K562 (cell line): ENCODE results near the gene PHKB. TPM values are rescaled to one million over a fixed set of nuclear protein-coding genes. Genes with fewer than 3 reads are reported as not detected.

Experiments used
- ATAC-seq: fragments of 200-7000 bp; cut with Tn5 transposase; 3 replicates; pipeline ENCODE4 v1.9.1; 2020; ENCODE audit warnings: moderate library complexity
- BruUV-seq: library from RNA; stranded (reverse); fragments of 400-500 nt; replicated peaks from 2 replicates; lab custom pipeline; 2021; lab: Mats Ljungman, UMichigan
- CTCF ChIA-PET: fragments of 300-600 bp; formaldehyde crosslinking; extraction: SDS; loops from one replicate; lab custom pipeline; 2021; ENCODE audit warnings: low intra/inter-chr PET ratio; lab: Yijun Ruan, JAX
- POLR2A ChIA-PET: fragments of 300-600, 350-650 bp; sonication (Branson Sonifier 250); formaldehyde crosslinking; extraction: SDS; loops from one replicate; lab custom pipeline; 2021; ENCODE audit warnings: antibody characterized with exemption, inconsistent platforms; lab: Yijun Ruan, JAX
- DNase-seq, 4 experiments: peaks; one replicate each; pipeline versions ENCODE4 v3.0.0 to v3.0.0-alpha.2; 2011 to 2018; ENCODE audit warnings: low spot score in 3 of 4, mixed read lengths in 3 of 4; ENCODE audit errors: extremely low read depth in 1 of 4
- FAIRE-seq: peaks from 2 replicates; lab custom pipeline; 2011; peaks lifted over from hg19 to GRCh38; lab: Jason Lieb, UNC
- H2AFZ ChIP-seq: 2 replicates; pipeline ENCODE4 v1.6.0; 2011; ENCODE audit warnings: low read depth, low read length, control low read depth, inconsistent platforms
- H3K27ac ChIP-seq: fragments of 200-600 bp; 3 replicates; pipeline ENCODE4 v1.8.0; 2011; ENCODE audit warnings: low read depth, mild to moderate bottlenecking, control low read depth, inconsistent platforms, low read length, moderate library complexity, mixed read lengths; ENCODE audit errors: extremely low read depth
- H3K27me3 ChIP-seq, 2 experiments: fragments of 300-600 bp in 1 of 2; 2 replicates in 1 of 2; 3 replicates in 1 of 2; pipeline versions ENCODE4 v1.6.0 to v1.8.0; 2011; ENCODE audit warnings: inconsistent platforms in 2 of 2, low read length in 2 of 2, mild to moderate bottlenecking in 1 of 2, mixed read lengths in 1 of 2, moderate library complexity in 1 of 2; ENCODE audit not compliant: control insufficient read depth in 2 of 2, insufficient read depth in 2 of 2
- H3K36me3 ChIP-seq: fragments of 300-600 bp; 3 replicates; pipeline ENCODE4 v1.8.0; 2011; ENCODE audit warnings: mild to moderate bottlenecking, low read length, inconsistent platforms; ENCODE audit not compliant: control insufficient read depth, insufficient read depth
- H3K4me1 ChIP-seq, 2 experiments: fragments of 200-600 bp in 1 of 2; replicated peaks in 1 of 2; 2 replicates in 1 of 2; 3 replicates in 1 of 2; pipeline versions ENCODE4 v1.5.1 to v1.8.0; 2011; ENCODE audit warnings: inconsistent platforms in 2 of 2, low read length in 2 of 2, mild to moderate bottlenecking in 1 of 2, mixed read lengths in 1 of 2, moderate library complexity in 1 of 2; ENCODE audit not compliant: control insufficient read depth in 2 of 2, insufficient read depth in 2 of 2
- H3K4me2 ChIP-seq: 2 replicates; pipeline ENCODE4 v1.6.1; 2011; ENCODE audit warnings: low read length, control low read depth, inconsistent platforms, mixed read lengths; ENCODE audit not compliant: insufficient read depth
- H3K4me3 ChIP-seq: fragments of 200-600 bp; sonication (generic), shearing (Covaris generic); 2 replicates; pipeline ENCODE4 v1.5.1; 2016; ENCODE audit warnings: control low read depth, inconsistent platforms
- H3K79me2 ChIP-seq: fragments of 200-600 bp; 3 replicates; pipeline ENCODE4 v1.8.0; 2011; ENCODE audit warnings: low read length, inconsistent platforms; ENCODE audit not compliant: control insufficient read depth, insufficient read depth
- H3K9ac ChIP-seq, 2 experiments: 2 replicates each; pipeline versions ENCODE4 v1.6.0 to v1.6.1; 2011; ENCODE audit warnings: low read depth in 2 of 2, low read length in 2 of 2, control low read depth in 1 of 2, inconsistent platforms in 1 of 2, mild to moderate bottlenecking in 1 of 2, mixed read lengths in 1 of 2; ENCODE audit not compliant: insufficient read depth in 1 of 2
- H3K9me1 ChIP-seq: one replicate; pipeline ENCODE4 v1.6.0; 2011; ENCODE audit warnings: inconsistent platforms, mild to moderate bottlenecking, low read length, moderate library complexity; ENCODE audit not compliant: control insufficient read depth, insufficient read depth
- H3K9me3 ChIP-seq: replicated peaks from 2 replicates; pipeline ENCODE4 v1.5.1; 2011; ENCODE audit warnings: low read depth, low read length, inconsistent platforms; ENCODE audit not compliant: control insufficient read depth, insufficient read depth
- H4K20me1 ChIP-seq: replicated peaks from 2 replicates; pipeline ENCODE4 v1.6.1; 2011; ENCODE audit warnings: low read length, inconsistent platforms, mixed read lengths; ENCODE audit not compliant: control insufficient read depth, insufficient read depth
- ARNT ChIP-seq, 2 experiments: fragments of 450-650 bp; IDR thresholded peaks; 2 replicates each; pipeline ENCODE4 v1.6.1; 2016; ENCODE audit warnings: mild to moderate bottlenecking in 1 of 2
- C11orf30 ChIP-seq: fragments of 450-650 bp; IDR thresholded peaks from 2 replicates; pipeline ENCODE4 v1.6.1; 2016; ENCODE audit warnings: low read depth, mild to moderate bottlenecking
- CBFA2T3 ChIP-seq: fragments of 450-650 bp; IDR thresholded peaks from 2 replicates; pipeline ENCODE4 v1.6.1; 2017
- EGR1 ChIP-seq: fragments of 450-650 bp; conservative IDR thresholded peaks from 2 replicates; pipeline ENCODE4 v1.6.1; 2017; ENCODE audit warnings: mild to moderate bottlenecking
- GATAD2B ChIP-seq: fragments of 450-650 bp; IDR thresholded peaks from 2 replicates; pipeline ENCODE4 v1.6.1; 2017; ENCODE audit warnings: mild to moderate bottlenecking, borderline replicate concordance
- KDM1A ChIP-seq, 2 experiments: fragments of 450-650 bp; IDR thresholded peaks; 2 replicates each; pipeline ENCODE4 v1.6.1; 2016; ENCODE audit warnings: mild to moderate bottlenecking in 2 of 2
- KLF16 ChIP-seq: IDR thresholded peaks from 2 replicates; pipeline ENCODE4 v1.6.1; 2016; ENCODE audit warnings: antibody characterized with exemption
- POLR2A ChIP-seq: fragments of 450-650 bp; conservative IDR thresholded peaks from 2 replicates; pipeline ENCODE4 v1.6.1; 2016
- RCOR1 ChIP-seq, 2 experiments: IDR thresholded peaks; 2 replicates each; pipeline ENCODE4 v1.6.1; 2012; ENCODE audit warnings: low read depth in 2 of 2, low read length in 2 of 2, borderline replicate concordance in 1 of 2, improper control_type of control experiment in 1 of 2
- ZNF197 ChIP-seq: fragments of 200-800 bp; sonication (Bioruptor generic); IDR thresholded peaks from 2 replicates; pipeline ENCODE4 v1.6.1; 2016; ENCODE audit warnings: low read depth, missing genetic modification characterization, missing compliant biosample characterization
- in situ Hi-C: fragments of 300-500 bp; cut with MboI; formaldehyde crosslinking; loops from 4 replicates; pipeline ENCODE4 v1.15.0; 2018; ENCODE audit warnings: inconsistent platforms, mixed read lengths
- intact Hi-C: fragments of 100-400 bp; cut with micrococcal nuclease; formaldehyde crosslinking; loops from 2 replicates; pipeline ENCODE4 v1.14.2; 2022
- polyA plus RNA-seq, 8 experiments: library from polyadenylated mRNA; depleted of rRNA in 4 of 8; stranded (reverse) in 5 of 8; unstranded in 3 of 8; fragments of >200 nt; fragmentation: Nextera tagmentation in 2 of 8; fragmentation: Illumina TruSeq in 1 of 8; extraction: Ambion mirVana in 2 of 8; extraction: Trizol in 1 of 8; gene quantifications; 2 replicates each; pipeline versions ENCODE4 v1.2.1 to v1.2.3, GENCODE V29; 2011 to 2014; ENCODE audit warnings: inconsistent platforms in 1 of 8, missing spikeins in 1 of 8
- total RNA-seq, 7 experiments: library from RNA; depleted of rRNA in 6 of 7; stranded (reverse); fragments of >200 nt in 6 of 7; fragmentation: Illumina TruSeq in 2 of 7; extraction: Trizol in 2 of 7; gene quantifications; 2 replicates each; pipeline versions ENCODE4 v1.2.1 to v1.2.3, GENCODE V29; 2011 to 2021; ENCODE audit warnings: low replicate concordance in 1 of 7
- TF ChIP-seq, protein P1 (sequence below): sonication (generic); formaldehyde crosslinking; IDR thresholded peaks from 2 replicates; pipeline ENCODE4 v1.8.1; 2023; ENCODE audit warnings: missing genetic modification reagents, mild to moderate bottlenecking, borderline replicate concordance

PHKB gene
- total and polyA plus RNA-seq, 9 of the 15 experiments (the other 6 are each of a cell fraction or from before 2014, with no cell fraction given) = 24.7 to 92.3 (median 67.0) TPM

DNA sequence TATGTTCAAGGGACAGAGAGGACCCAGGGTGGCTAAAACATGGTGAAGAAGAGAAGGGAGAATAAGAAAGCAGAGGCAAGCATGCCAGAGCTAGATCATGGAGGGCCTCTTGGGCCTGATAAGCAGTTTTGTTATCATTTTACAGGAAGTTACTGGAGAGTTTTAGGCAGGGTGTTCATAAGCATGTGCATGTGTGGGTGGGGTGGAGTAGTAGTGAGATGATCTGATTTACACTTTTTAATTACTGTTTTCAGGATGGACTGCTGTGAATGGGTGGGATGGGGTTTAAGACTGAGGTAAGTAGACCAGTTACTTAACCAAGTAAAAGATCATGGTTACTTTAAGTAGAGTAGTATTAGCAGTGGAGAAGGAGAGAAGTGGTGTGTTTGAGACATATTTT, 173.6 kb downstream of the PHKB start:
- CTCF ChIA-PET = no interaction called here
- H3K9me3 ChIP-seq = no peaks in the 10 kb centered on the region
- no peaks in the 10 kb centered on the region for H3K27me3 ChIP-seq
- no peak overlapping the region for H3K9ac ChIP-seq
- TF ChIP-seq C11orf30 (no peak), ARNT (IDR thresholded peaks at IDR 0.05) (no peak), POLR2A (no peak), GATAD2B (no peak), EGR1 (peak; percentile 50), CBFA2T3 (peak; percentile 47), KLF16 (no peak), KDM1A (IDR thresholded peaks at IDR 0.05) (0 out of 4 replicates have a peak, but pooled peaks have one; percentile 19 to 26), RCOR1 (IDR thresholded peaks at IDR 0.05; ENCODE audit: borderline replicate concordance in 1 of 2, low read depth in 2 of 2, low read length in 2 of 2) (0 out of 4 replicates have a peak, but pooled peaks of 1 of the 2 experiments have one; percentile 22), ZNF197 (CRISPR knock-in tag) (no peak)
- TF ChIP-seq, protein P1, sequence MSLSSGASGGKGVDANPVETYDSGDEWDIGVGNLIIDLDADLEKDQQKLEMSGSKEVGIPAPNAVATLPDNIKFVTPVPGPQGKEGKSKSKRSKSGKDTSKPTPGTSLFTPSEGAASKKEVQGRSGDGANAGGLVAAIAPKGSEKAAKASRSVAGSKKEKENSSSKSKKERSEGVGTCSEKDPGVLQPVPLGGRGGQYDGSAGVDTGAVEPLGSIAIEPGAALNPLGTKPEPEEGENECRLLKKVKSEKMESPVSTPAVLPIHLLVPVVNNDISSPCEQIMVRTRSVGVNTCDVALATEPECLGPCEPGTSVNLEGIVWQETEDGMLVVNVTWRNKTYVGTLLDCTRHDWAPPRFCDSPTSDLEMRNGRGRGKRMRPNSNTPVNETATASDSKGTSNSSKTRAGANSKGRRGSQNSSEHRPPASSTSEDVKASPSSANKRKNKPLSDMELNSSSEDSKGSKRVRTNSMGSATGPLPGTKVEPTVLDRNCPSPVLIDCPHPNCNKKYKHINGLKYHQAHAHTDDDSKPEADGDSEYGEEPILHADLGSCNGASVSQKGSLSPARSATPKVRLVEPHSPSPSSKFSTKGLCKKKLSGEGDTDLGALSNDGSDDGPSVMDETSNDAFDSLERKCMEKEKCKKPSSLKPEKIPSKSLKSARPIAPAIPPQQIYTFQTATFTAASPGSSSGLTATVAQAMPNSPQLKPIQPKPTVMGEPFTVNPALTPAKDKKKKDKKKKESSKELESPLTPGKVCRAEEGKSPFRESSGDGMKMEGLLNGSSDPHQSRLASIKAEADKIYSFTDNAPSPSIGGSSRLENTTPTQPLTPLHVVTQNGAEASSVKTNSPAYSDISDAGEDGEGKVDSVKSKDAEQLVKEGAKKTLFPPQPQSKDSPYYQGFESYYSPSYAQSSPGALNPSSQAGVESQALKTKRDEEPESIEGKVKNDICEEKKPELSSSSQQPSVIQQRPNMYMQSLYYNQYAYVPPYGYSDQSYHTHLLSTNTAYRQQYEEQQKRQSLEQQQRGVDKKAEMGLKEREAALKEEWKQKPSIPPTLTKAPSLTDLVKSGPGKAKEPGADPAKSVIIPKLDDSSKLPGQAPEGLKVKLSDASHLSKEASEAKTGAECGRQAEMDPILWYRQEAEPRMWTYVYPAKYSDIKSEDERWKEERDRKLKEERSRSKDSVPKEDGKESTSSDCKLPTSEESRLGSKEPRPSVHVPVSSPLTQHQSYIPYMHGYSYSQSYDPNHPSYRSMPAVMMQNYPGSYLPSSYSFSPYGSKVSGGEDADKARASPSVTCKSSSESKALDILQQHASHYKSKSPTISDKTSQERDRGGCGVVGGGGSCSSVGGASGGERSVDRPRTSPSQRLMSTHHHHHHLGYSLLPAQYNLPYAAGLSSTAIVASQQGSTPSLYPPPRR (CRISPR knock-in tag) = no peak
- TF ChIP-seq, all 486 proteins: peak for 4
- in situ Hi-C loops = no loop called here
- H4K20me1 ChIP-seq = no peaks in the 10 kb centered on the region
- peaks cover 43% of the 10 kb centered on the region for H3K36me3 ChIP-seq
- FAIRE-seq = peak; percentile 23
- H3K4me1 ChIP-seq = peaks cover 0 to 6% of the 10 kb centered on the region in 2 experiments; a peak in 2 of 5 replicates
- no peak for DNase-seq
- H3K4me3 ChIP-seq = no peak overlapping the region
- no peak overlapping the region for H3K27ac ChIP-seq
- POLR2A ChIA-PET = interaction anchor here (0.6 kb wide), 1 partner anchor 489 kb away, joined by 3 read pairs; no protein-coding TSS in a partner anchor
- H3K4me2 ChIP-seq = no peak overlapping the region
- H3K79me2 ChIP-seq = no peaks in the 10 kb centered on the region
- intact Hi-C loops = no loop called here
- ATAC-seq = no peak; the same call in 2 of the 3 replicates
- H2AFZ ChIP-seq = no peak overlapping the region
- no peaks in the 10 kb centered on the region for H3K9me1 ChIP-seq
- no TSS peak for BruUV-seq
